Right renal pelvis (tissue), 4 donors: ENCODE data around the gene SYNDIG1. TPM values are rescaled to one million over a fixed set of nuclear protein-coding genes. Genes with fewer than 3 reads are reported as not detected.

Experiments
- DNase-seq, 4 donors: peaks; one replicate each; pipeline ENCODE4 v3.0.0-alpha.2; 2013; ENCODE audit warnings: low read depth in 4 of 4, low spot score in 3 of 4, missing footprints in 1 of 4
- polyA plus RNA-seq, 4 donors: library from polyadenylated mRNA; unstranded; fragments of 120-200 nt; gene quantifications; one replicate each; pipeline ENCODE4 v1.2.1, GENCODE V29; 2013; ENCODE audit not compliant: insufficient read length in 4 of 4

The SYNDIG1 gene
- polyA plus RNA-seq, 4 donors = 7.9 to 9.8 (median 9.6) TPM

DNA sequence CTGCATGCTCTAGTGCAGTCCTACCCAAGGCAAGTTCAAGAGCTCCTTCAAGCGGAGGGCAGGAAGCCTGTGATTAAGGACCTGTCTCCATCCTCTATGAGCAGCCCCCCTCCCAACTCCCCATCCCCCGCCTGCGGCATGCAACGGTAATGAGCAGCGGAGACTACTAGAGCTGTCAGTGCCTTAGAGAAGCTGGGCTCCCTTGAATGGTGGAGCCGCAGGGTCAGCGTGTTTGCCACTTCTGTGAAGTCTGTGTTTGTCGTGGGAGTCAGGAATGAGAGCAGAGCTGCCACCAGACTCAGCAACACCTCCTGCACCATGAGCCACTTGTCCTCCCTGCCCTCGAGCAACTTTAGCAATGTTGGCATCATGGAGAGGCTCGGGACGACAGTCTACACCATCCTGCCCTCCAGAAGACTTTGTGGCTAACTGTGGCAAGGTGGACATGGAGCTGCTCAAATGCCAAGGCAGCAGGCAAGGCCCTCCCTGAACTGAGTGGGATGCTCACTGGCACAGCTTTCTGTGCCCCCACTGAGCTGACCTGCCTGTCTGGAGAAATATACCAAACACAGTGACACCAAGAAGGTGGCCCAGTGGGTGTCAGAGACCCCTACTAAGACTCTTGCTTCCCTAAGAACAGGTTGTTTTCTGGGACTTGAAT, 23.8 kb upstream of the SYNDIG1 start:
- no peak for DNase-seq

GRCh38 chr20:24446811-24447210, 22.6 kb upstream of the SYNDIG1 start:
- DNase-seq = no peak

GRCh38 chr20:24448170-24448569, 21.3 kb upstream of the SYNDIG1 start:
- no peak for DNase-seq

- DNase-seq = no peak
Observed at GRCh38 chr20:24449026-24449720, 20.3 kb upstream of the SYNDIG1 start.

GRCh38 chr20:24450177-24450576, 19.3 kb upstream of the SYNDIG1 start:
- no peak for DNase-seq

GRCh38 chr20:24450624-24451376, 18.6 kb upstream of the SYNDIG1 start:
- no peak for DNase-seq

GRCh38 chr20:24451428-24451827, 18.0 kb upstream of the SYNDIG1 start:
- no peak for DNase-seq

DNA sequence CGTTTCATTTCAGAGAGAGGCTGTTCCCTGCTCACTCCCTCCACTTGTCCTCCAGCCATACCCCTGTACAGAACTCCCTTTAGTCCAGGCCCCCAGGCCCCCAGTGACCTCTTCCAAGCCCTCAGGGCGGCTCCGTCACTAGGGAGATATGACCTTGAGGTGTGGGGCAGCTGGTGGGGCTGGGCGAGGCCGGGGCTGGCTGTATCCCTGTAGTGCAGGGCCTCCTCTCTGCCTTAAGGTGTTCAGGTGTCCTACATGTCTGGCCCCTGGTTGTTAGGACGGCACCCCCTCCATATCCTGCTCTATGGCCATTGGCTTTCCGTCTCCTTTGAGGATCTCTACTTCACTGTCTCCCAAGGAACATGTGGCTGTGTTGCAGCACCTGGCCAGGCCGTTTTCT, 17.4 kb upstream of the SYNDIG1 start:
- no peak for DNase-seq

GRCh38 chr20:24452498-24453127, 16.8 kb upstream of the SYNDIG1 start:
- no peak for DNase-seq

DNA sequence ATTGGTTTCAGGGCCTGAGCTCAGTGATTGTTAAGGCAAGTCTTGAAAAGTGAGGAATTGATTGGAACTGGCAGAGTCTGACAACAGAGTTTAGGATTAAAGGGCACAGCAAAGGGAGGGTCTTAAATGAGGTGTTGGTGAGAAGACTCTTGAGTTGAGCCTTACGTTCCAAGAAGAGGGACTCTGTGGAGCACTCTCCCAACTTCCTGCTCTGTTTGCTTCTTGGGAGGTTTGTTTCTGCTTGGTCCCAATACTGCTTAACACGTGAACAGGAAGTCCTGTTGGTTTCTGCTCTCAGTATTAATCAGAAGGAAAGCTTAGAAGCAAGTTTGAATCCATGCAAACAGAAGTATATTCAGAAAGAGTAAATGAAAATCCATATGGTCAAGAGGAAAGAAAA, 15.6 kb upstream of the SYNDIG1 start:
- DNase-seq = no peak

- DNase-seq = no peak
Observed at GRCh38 chr20:24455081-24455480, 14.3 kb upstream of the SYNDIG1 start.

GRCh38 chr20:24456398-24456781, 13.0 kb upstream of the SYNDIG1 start:
- no peak for DNase-seq

DNA sequence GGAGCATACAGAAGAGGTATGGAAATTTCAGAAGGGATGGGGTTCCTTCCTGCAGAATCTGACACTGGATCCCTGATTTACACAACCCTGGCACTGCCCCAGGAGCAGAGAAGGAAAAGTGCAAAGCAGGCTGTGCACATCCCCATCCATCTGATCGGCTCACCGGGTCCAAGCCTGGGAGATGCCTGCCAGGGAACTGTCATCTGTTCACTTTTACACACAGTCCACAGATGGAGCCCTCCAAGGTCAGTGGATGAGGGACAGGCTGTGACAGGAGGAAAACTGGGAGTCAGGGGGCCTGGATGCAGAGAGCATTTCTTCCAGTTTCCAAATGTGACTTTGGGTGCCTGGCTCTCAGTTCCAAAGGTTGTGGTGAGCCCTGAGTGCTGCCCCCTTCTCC, 11.0 kb upstream of the SYNDIG1 start:
- DNase-seq = no peak

- DNase-seq = no peak
Observed at GRCh38 chr20:24459733-24460132, 9.7 kb upstream of the SYNDIG1 start.

- no peak for DNase-seq
Observed at GRCh38 chr20:24460712-24461111, 8.7 kb upstream of the SYNDIG1 start.

- no peak for DNase-seq
Observed at GRCh38 chr20:24461848-24462247, 7.6 kb upstream of the SYNDIG1 start.

DNA sequence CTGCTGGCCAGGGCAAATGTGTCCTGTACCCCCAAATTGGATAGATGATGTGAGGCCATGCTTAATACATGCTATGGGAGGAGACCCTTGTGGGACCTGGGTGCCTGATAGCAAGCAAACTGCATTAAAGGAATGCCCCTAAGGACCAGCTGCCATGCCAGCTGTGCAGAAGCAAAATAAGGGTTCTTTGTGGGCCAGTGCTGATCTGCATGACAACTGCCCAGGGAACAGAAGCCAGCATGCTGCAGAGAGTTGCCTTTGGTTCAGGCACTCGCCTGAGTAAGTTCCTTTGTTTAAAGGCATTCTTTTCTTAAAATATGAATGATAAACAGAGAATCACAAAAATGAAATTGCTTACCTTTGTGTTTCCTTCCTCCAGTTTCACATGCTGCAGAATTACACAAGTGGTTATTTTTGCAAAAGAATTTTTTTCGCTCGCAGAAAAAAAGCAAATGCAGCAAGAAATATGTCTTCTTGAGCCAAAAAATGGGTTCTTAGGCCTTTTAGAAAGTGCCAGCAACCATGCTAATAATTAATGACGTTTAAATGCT, 6.9 kb upstream of the SYNDIG1 start:
- DNase-seq = no peak

- no peak for DNase-seq
Observed at GRCh38 chr20:24465159-24465558, 4.3 kb upstream of the SYNDIG1 start.

- DNase-seq = no peak
Observed at GRCh38 chr20:24465730-24466129, 3.7 kb upstream of the SYNDIG1 start.

- DNase-seq = no peak
Observed at GRCh38 chr20:24468401-24469115, 871 bp upstream of the SYNDIG1 start.
